Osteocyte (in vitro differentiated cells): ENCODE measurements around the gene GTPBP4. TPM values are rescaled to one million over a fixed set of nuclear protein-coding genes. Genes with fewer than 3 reads are reported as not detected.
"Not testable (repeated sequence)": the region's sequence is repeated elsewhere in the genome, so short reads cannot be mapped to it uniquely, and the experiment has no call there.

Source experiments
- DNase-seq: peaks from one replicate; pipeline ENCODE4 v3.0.0; 2021; ENCODE audit warnings: mixed read lengths; ENCODE audit not compliant: unreplicated experiment; ENCODE audit errors: extremely low spot score
- H3K27ac Mint-ChIP-seq: one replicate; pipeline ENCODE4 v1.8.0; 2021; ENCODE audit warnings: mild to moderate bottlenecking, mixed read lengths; ENCODE audit not compliant: unreplicated experiment
- H3K27me3 Mint-ChIP-seq: one replicate; pipeline ENCODE4 v1.8.0; 2021; ENCODE audit warnings: mixed read lengths; ENCODE audit not compliant: unreplicated experiment
- H3K36me3 Mint-ChIP-seq: one replicate; pipeline ENCODE4 v1.8.0; 2021; ENCODE audit warnings: mixed read lengths; ENCODE audit not compliant: unreplicated experiment
- H3K4me1 Mint-ChIP-seq: one replicate; pipeline ENCODE4 v1.8.0; 2021; ENCODE audit warnings: mixed read lengths; ENCODE audit not compliant: unreplicated experiment
- H3K4me3 Mint-ChIP-seq: one replicate; pipeline ENCODE4 v1.8.0; 2021; ENCODE audit warnings: mild to moderate bottlenecking, moderate library complexity, mixed read lengths; ENCODE audit not compliant: unreplicated experiment
- H3K9me3 Mint-ChIP-seq: one replicate; pipeline ENCODE4 v1.8.0; 2021; ENCODE audit warnings: mixed read lengths; ENCODE audit not compliant: unreplicated experiment
- CTCF ChIP-seq: fragments of 200-600 bp; sonication (generic); IDR thresholded peaks from 2 replicates; pipeline ENCODE4 v1.5.0; 2021; ENCODE audit warnings: antibody characterized with exemption, mild to moderate bottlenecking, moderate library complexity
- total RNA-seq: library from RNA; stranded (reverse); gene quantifications from 2 replicates; pipeline ENCODE4 v1.2.1, GENCODE V29; 2021

GTPBP4 gene
- total RNA-seq, 1 donor from 2014 or later: 53.7 TPM

- Mint-ChIP-seq H3K27ac (no peak overlapping the region), H3K4me3 (no peak overlapping the region), H3K27me3 (no peaks in the 10 kb centered on the region), H3K4me1 (no peaks in the 10 kb centered on the region), H3K9me3 (peaks cover 22% of the 10 kb centered on the region), H3K36me3 (peaks cover 74% of the 10 kb centered on the region)
- DNase-seq: no peak
- no peak for TF ChIP-seq CTCF
These were observed 15.8 kb downstream of the GTPBP4 start for GRCh38 chr10:1003884-1004670.

- DNase-seq: peak; percentile 60
- no peak overlapping the region for H3K27ac Mint-ChIP-seq
- no peaks in the 10 kb centered on the region for H3K27me3 Mint-ChIP-seq
- H3K4me3 Mint-ChIP-seq: no peak overlapping the region
- H3K9me3 Mint-ChIP-seq: peaks cover 14% of the 10 kb centered on the region
- peaks cover 68% of the 10 kb centered on the region for H3K36me3 Mint-ChIP-seq
- no peaks in the 10 kb centered on the region for H3K4me1 Mint-ChIP-seq
- no peak for TF ChIP-seq CTCF
These were observed 18.3 kb downstream of the GTPBP4 start for GRCh38 chr10:1006573-1006972.

GRCh38 chr10:1007583-1007982, 19.3 kb downstream of the GTPBP4 start:
- no peak overlapping the region for H3K27ac Mint-ChIP-seq
- H3K36me3 Mint-ChIP-seq: peaks cover 68% of the 10 kb centered on the region
- peaks cover 7% of the 10 kb centered on the region for H3K9me3 Mint-ChIP-seq
- no peak for DNase-seq
- H3K4me1 Mint-ChIP-seq: no peaks in the 10 kb centered on the region
- no peak overlapping the region for H3K4me3 Mint-ChIP-seq
- TF ChIP-seq CTCF: no peak
- no peaks in the 10 kb centered on the region for H3K27me3 Mint-ChIP-seq

- Mint-ChIP-seq H3K9me3 (no peaks in the 10 kb centered on the region), H3K27ac (no peak overlapping the region), H3K36me3 (peaks cover 62% of the 10 kb centered on the region), H3K4me1 (no peaks in the 10 kb centered on the region), H3K27me3 (no peaks in the 10 kb centered on the region), H3K4me3 (no peak overlapping the region)
- TF ChIP-seq CTCF: no peak
- DNase-seq: peak; percentile 80
These were observed 20.8 kb downstream of the GTPBP4 start for GRCh38 chr10:1009071-1009494.

- not testable (repeated sequence) for DNase-seq, H3K27ac Mint-ChIP-seq, H3K4me3 Mint-ChIP-seq, H3K9me3 Mint-ChIP-seq, H3K4me1 Mint-ChIP-seq, H3K27me3 Mint-ChIP-seq
- H3K36me3 Mint-ChIP-seq: peaks cover 64% of the 10 kb centered on the region
These were observed 21.7 kb downstream of the GTPBP4 start for GRCh38 chr10:1009947-1010346.
